Gastroesophageal sphincter (tissue), 4 donors: ENCODE data around the gene RFX2. TPM values are rescaled to one million over a fixed set of nuclear protein-coding genes. Genes with fewer than 3 reads are reported as not detected.
A peak's percentile ranks its signal among the peaks of the same experiment; 100 is the strongest.

Source experiments
- ATAC-seq: fragments of 150-250 bp; one replicate; pipeline ENCODE4 v1.9.1; 2016; ENCODE audit warnings: mild to moderate bottlenecking, moderate library complexity
- H3K27ac ChIP-seq, 4 donors: fragments of 200-600 bp; sonication (generic) in 3 of 4; 1 replicate in 3 of 4; 2 replicates in 1 of 4; pipeline ENCODE4 v1.5.1; 2016 to 2019
- H3K27me3 ChIP-seq: fragments of 200-600 bp; sonication (generic); one replicate; pipeline ENCODE4 v1.5.1; 2019
- H3K36me3 ChIP-seq, 2 donors: fragments of 200-600 bp; sonication (generic); one replicate each; pipeline ENCODE4 v1.5.1; 2019; ENCODE audit warnings: control low read depth in 1 of 2
- H3K4me1 ChIP-seq, 3 donors: fragments of 200-600 bp; sonication (generic); 1 replicate in 2 of 3; 2 replicates in 1 of 3; pipeline ENCODE4 v1.5.1; 2016 to 2019; ENCODE audit warnings: control low read depth in 2 of 3
- H3K4me3 ChIP-seq, 2 donors: fragments of 200-600 bp; sonication (generic); one replicate each; pipeline ENCODE4 v1.5.1; 2019; ENCODE audit warnings: mild to moderate bottlenecking in 1 of 2, moderate library complexity in 1 of 2
- H3K9me3 ChIP-seq, 3 donors: fragments of 200-600 bp; sonication (generic); one replicate each; pipeline ENCODE4 v1.5.1; 2017 to 2019; ENCODE audit warnings: control low read depth in 2 of 3
- EP300 ChIP-seq: sonication (generic); formaldehyde crosslinking; IDR thresholded peaks from one replicate; pipeline ENCODE4 v1.6.1; 2017; ENCODE audit warnings: antibody characterized with exemption, mild to moderate bottlenecking
- POLR2A ChIP-seq, 2 donors: fragments of 450-650 bp; IDR thresholded peaks; one replicate each; pipeline ENCODE4 v1.6.1; 2017; ENCODE audit warnings: antibody characterized with exemption in 2 of 2, mild to moderate bottlenecking in 2 of 2, moderate library complexity in 1 of 2
- POLR2AphosphoS5 ChIP-seq: sonication (generic); formaldehyde crosslinking; IDR thresholded peaks from one replicate; pipeline ENCODE4 v1.6.1; 2017; ENCODE audit warnings: antibody characterized with exemption
- WGBS, 2 donors: methylation state at CpG; one replicate each; pipeline ENCODE4 v1.1.5; 2018; ENCODE audit warnings: low coverage in 1 of 2; 5-methylcytosine and 5-hydroxymethylcytosine counted together
- total RNA-seq, 4 donors: library from RNA; depleted of rRNA; stranded (reverse); fragments of >200 nt; gene quantifications; one replicate each; pipeline ENCODE4 v1.1.0, GENCODE V29; 2016
- TF ChIP-seq, protein P1 (sequence below), 4 experiments: fragments of 200-600 bp in 2 of 4; fragments of 450-650 bp in 2 of 4; sonication (generic) in 1 of 4; IDR thresholded peaks; one replicate each; pipeline ENCODE4 v1.5.1; 2017 to 2019; ENCODE audit warnings: antibody characterized with exemption in 4 of 4, mild to moderate bottlenecking in 2 of 4, moderate library complexity in 2 of 4

RFX2 gene
- total RNA-seq, 4 donors from 2014 or later, result 18.7 to 49.1 (median 37.6) TPM

DNA sequence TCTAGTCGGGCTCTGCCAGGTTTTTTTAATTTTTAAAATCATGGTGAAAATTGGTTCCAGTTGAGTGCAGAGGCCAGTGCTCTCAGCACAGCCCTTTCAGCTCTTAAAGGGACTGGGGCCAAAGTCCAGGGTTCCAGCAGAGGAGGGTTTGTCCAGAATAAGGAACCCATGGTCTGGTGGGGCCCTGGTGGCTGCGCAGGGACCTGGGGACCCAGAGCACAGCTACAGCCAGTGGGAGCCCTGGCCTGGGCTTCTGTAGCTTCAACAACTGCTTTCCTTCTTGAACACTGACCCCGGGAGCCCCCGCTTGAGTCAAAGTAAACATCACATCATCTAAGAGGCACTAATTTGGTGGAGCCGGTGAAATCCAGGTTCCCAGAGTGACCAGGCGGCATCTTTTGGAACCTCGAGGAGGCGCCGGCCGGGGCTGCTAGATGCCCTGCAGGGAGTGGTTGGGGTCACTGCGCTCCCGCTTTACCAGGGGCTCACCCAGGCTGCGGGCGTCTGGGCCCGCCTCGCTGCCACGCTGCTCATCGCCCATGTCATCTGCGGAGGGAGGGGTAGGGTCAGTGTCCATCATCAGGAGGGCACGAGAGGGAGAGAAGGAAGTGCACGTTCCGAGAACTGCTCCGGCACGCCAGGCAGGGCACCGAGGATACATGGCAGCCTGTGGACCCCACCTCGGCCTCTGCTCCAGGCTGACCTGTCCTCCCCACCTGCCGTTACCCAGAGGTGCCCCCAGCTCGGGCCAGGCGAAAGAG, 115.7 kb downstream of the RFX2 start:
- ATAC-seq, result no peak
- WGBS, 2 donors, result 66% methylated on average over 4 of the region's 29 CpGs; no CpG with 5 or more reads in 1 of the 2 donors
- Histone ChIP-seq H3K27ac (peak overlapping the region in 3 of 4 donors; percentile 5 to 79 (median 61)), H3K9me3 (no peaks in the 10 kb centered on the region), H3K27me3 (no peaks in the 10 kb centered on the region), H3K4me3 (no peak overlapping the region), H3K36me3 (peaks cover 0 to 56% of the 10 kb centered on the region in 2 donors), H3K4me1 (peaks cover 0 to 33% (median 12%) of the 10 kb centered on the region in 3 donors)
- TF ChIP-seq POLR2AphosphoS5, result no peak
- TF ChIP-seq POLR2A (IDR thresholded peaks at IDR 0.05), result no peak
- TF ChIP-seq, protein P1, sequence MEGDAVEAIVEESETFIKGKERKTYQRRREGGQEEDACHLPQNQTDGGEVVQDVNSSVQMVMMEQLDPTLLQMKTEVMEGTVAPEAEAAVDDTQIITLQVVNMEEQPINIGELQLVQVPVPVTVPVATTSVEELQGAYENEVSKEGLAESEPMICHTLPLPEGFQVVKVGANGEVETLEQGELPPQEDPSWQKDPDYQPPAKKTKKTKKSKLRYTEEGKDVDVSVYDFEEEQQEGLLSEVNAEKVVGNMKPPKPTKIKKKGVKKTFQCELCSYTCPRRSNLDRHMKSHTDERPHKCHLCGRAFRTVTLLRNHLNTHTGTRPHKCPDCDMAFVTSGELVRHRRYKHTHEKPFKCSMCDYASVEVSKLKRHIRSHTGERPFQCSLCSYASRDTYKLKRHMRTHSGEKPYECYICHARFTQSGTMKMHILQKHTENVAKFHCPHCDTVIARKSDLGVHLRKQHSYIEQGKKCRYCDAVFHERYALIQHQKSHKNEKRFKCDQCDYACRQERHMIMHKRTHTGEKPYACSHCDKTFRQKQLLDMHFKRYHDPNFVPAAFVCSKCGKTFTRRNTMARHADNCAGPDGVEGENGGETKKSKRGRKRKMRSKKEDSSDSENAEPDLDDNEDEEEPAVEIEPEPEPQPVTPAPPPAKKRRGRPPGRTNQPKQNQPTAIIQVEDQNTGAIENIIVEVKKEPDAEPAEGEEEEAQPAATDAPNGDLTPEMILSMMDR (IDR thresholded peaks at IDR 0.05), result no peak
- TF ChIP-seq EP300, result no peak

DNA sequence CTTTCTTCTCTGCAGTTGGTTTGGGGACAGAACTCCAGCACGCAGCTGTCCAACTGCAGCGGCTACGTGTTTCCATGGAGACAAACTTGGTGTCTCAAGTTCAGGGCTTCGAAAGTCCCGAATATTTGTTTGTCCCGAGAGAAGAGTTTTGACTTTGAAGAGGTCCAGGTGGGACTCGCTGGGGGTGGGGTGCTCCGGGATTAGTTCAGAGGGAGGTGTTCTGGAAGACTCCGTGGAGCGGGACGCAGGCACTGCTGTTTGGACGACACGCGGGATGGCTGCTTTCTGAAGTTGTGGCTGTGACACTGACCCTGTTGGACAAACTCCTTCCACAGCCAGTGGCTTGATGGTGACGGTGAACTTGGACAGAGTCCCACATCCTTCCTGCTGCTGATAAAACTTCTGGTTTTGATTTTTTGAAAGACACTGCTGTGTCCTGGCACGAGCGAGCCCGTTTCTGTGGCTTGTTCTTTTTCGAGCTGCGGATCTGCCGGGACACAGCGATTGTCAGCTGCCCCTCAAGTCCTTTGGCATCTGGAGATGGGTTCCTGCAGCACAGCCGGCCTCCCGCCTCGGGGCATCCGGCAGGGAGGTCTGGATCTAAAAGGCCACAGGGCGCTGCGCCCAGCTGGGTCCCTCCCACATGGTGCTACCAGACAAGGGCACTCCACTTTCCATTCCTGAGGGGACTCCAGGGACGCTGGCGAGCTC, 116.5 kb downstream of the RFX2 start:
- peak; percentile 8 for ATAC-seq
- peak overlapping the region in 1 of 2 donors; percentile 0 for H3K4me3 ChIP-seq

DNA sequence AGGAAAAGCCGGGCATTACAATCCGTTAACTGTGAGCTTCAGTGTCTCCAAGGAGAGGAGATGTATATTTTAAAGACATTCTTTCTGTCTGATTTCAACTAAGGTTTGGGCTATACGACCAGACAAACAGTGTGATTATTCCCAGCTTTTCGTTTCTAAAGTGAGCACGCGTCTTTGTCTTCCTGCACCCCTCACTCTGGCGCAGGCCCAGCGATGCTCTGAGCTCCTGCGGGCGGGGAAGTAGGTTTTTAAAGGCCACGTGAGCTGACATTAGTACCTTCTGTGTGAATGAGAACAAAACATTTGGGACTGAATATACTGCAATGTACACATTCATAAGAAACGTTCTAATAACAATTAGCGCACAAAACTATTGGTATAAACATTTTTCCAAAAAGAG, 117.1 kb downstream of the RFX2 start:
- Histone ChIP-seq H3K9me3 (no peaks in the 10 kb centered on the region), H3K36me3 (peaks cover 0 to 43% of the 10 kb centered on the region in 2 donors), H3K27ac (peak overlapping the region in 3 of 4 donors; percentile 61 to 79 (median 72)), H3K4me1 (peaks cover 0 to 38% (median 12%) of the 10 kb centered on the region in 3 donors), H3K27me3 (no peaks in the 10 kb centered on the region), H3K4me3 (no peak overlapping the region)
- TF ChIP-seq, protein P1 (IDR thresholded peaks at IDR 0.05), result no peak
- TF ChIP-seq POLR2A (IDR thresholded peaks at IDR 0.05) (no peak), EP300 (no peak), POLR2AphosphoS5 (no peak)
- WGBS, 2 donors, result 36 to 59% methylated on average over 10 of the region's 13 CpGs
- ATAC-seq, result no peak

More for the DNA sequence above, 116.5 kb downstream of the RFX2 start:
- H3K27me3 ChIP-seq, result no peaks in the 10 kb centered on the region
- H3K4me1 ChIP-seq, result peaks cover 0 to 33% (median 12%) of the 10 kb centered on the region in 3 donors
- WGBS, 2 donors, result 35% methylated on average over 8 of the region's 30 CpGs; no CpG with 5 or more reads in 1 of the 2 donors
- H3K27ac ChIP-seq, result peak overlapping the region in 3 of 4 donors; percentile 61 to 79 (median 72)
- TF ChIP-seq EP300, result no peak
- no peak for TF ChIP-seq POLR2A (IDR thresholded peaks at IDR 0.05)
- no peak for TF ChIP-seq POLR2AphosphoS5
- TF ChIP-seq, protein P1 (IDR thresholded peaks at IDR 0.05), result no peak
- no peaks in the 10 kb centered on the region for H3K9me3 ChIP-seq
- H3K36me3 ChIP-seq, result peaks cover 0 to 49% of the 10 kb centered on the region in 2 donors

DNA sequence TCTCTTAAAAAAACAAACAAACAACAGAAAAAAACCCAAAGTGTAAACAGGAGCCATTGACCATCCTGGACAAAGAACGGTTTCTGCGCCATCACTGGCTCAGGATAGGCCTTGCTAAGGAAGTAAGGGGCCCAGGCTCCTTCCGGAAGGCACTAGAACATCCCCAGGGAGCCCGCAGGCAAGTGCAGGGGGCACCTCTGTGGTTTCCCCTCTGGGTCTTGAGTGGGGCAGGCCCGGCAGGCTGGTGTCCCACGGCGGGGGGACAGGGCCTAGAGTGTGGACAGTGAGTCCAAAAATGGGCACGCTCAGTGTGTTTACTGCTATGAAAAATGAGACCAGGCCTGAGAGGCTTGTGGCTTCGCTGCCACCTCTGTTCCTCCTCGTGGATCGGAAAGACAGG, 117.5 kb downstream of the RFX2 start:
- Histone ChIP-seq H3K27ac (peak overlapping the region in 3 of 4 donors; percentile 61 to 79 (median 72)), H3K27me3 (no peaks in the 10 kb centered on the region), H3K9me3 (no peaks in the 10 kb centered on the region), H3K4me1 (peaks cover 0 to 42% (median 12%) of the 10 kb centered on the region in 3 donors), H3K36me3 (peaks cover 0 to 39% of the 10 kb centered on the region in 2 donors), H3K4me3 (no peak overlapping the region)
- ATAC-seq, result no peak
- 35 to 81% methylated on average over 3 of the region's 11 CpGs for WGBS, 2 donors
- TF ChIP-seq EP300 (no peak), POLR2A (IDR thresholded peaks at IDR 0.05) (no peak), POLR2AphosphoS5 (no peak)
- TF ChIP-seq, protein P1 (IDR thresholded peaks at IDR 0.05), result no peak
